ENCODE results near the gene GFI1B. TPM values are rescaled to one million over a fixed set of nuclear protein-coding genes. Genes with fewer than 3 reads are reported as not detected.

Gene GFI1B
- total RNA-seq, 4 donors from 2014 or later, result not detected

DNA sequence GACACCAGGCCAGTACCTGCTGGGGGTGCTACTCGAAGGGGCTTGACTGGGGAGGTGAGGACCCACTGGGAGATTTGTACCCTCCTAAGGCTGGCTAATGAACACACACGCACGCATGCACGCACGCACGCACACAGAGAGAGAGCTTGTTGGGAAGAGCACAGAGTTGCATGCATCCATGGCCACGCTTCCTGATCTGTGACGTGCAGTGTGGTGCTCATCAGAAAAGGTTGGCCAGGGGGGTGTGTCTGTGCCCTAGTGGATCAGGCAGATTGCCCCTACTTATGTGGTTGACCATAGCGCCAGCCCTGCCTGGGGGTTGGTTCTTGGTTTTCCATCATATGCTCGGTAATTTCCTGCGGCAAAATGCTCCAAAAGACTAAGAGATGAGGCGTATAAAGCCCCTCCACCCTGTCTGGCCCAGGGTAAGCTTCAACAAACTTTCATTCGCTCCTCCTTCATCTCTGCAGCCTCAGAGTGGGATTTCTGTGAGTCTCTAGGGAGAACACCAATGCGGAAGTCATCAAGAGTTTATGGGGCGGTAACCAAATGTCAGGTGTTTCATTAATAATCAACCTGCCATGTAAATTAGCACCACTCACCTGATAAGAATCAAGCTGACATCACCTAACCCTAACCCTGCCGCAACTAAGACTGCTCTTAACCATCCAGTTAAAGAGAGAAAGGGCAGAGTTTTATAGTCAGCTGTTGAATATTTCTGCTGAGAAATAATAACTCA, 8.0 kb upstream of the GFI1B start:
- TF ChIP-seq, protein P1, sequence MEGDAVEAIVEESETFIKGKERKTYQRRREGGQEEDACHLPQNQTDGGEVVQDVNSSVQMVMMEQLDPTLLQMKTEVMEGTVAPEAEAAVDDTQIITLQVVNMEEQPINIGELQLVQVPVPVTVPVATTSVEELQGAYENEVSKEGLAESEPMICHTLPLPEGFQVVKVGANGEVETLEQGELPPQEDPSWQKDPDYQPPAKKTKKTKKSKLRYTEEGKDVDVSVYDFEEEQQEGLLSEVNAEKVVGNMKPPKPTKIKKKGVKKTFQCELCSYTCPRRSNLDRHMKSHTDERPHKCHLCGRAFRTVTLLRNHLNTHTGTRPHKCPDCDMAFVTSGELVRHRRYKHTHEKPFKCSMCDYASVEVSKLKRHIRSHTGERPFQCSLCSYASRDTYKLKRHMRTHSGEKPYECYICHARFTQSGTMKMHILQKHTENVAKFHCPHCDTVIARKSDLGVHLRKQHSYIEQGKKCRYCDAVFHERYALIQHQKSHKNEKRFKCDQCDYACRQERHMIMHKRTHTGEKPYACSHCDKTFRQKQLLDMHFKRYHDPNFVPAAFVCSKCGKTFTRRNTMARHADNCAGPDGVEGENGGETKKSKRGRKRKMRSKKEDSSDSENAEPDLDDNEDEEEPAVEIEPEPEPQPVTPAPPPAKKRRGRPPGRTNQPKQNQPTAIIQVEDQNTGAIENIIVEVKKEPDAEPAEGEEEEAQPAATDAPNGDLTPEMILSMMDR (IDR thresholded peaks at IDR 0.05; ENCODE audit: low read depth), result no peak

DNA sequence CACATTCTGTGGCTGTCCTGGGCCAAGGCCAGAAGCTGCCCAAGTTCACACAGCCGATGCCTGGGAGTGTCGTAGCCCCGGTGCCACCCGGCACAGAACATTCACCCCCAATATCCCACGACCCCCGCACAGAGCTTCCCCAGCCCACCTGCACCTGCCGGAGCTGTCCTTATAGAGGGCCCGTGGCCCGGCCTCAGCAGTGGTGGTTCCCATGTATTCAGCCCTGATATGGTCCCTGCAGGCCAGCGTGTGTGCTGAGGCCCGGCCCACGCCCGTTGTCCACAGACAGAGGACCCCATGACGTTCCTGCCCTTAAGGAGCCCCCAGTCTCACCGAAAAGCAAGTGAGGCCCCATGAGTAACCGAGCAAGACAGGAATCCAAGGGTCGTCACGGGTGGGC, 5.3 kb upstream of the GFI1B start:
- TF ChIP-seq, protein P1 (IDR thresholded peaks at IDR 0.05; ENCODE audit: low read depth), result no peak

DNA sequence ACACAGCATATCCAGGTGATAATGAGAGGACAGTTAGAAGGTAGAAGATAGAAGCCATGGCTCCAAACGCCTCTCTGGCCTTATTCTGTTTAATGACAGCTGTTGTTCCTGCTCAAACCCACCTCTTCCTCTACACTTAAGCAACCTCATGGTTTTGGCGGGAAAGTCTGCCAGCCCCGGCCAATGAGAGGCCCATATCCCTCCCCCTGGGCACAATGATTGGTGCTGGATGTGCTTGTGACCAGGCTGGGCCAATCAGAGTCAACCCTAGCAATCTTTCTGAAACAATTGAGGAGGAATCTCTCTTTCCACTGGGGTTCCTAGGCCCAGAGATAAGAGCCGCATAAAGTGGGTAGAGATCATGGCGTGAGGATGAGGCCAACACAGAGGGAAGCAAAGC, 4.8 kb upstream of the GFI1B start:
- TF ChIP-seq, protein P1 (IDR thresholded peaks at IDR 0.05; ENCODE audit: low read depth), result no peak

DNA sequence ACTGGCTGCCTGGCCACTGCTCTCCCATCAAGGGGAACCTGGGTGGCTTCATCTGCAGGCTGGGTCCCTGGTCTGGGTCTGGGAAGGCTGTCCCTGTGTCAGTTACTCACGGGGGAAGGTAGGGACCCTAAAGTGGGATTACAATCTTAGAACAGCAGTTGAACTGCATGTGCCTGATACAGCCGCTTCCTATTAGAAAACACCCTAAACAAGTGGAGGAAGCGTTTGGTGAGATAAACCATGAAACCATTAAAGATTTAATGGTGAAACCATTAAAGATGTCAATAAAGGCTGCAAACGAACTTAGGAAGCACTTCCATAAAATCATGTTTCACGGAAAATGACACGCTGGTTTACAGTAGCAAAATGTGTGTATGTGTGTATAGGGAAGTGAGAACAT, 2.5 kb upstream of the GFI1B start:
- TF ChIP-seq, protein P1 (IDR thresholded peaks at IDR 0.05; ENCODE audit: low read depth), result no peak

DNA sequence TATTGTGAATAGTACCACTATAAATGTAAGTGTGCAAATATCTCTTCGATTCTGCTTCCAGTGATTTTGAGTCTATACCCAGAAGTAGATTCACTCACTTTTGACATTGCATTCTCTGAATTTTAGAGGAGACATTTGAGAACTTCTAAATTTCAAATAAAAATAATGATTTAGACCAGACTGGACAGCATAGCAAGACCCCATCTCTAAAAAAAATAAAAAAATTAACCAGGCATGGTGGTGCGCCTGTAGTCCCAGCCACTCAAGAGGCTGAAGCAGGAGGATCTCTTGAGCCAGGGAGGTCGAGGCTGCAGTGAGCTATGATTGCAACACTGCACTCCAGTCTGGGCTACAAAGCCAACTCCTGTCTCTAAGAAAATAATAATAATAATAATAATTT, 1.9 kb upstream of the GFI1B start:
- TF ChIP-seq, protein P1 (IDR thresholded peaks at IDR 0.05; ENCODE audit: low read depth), result no peak

DNA sequence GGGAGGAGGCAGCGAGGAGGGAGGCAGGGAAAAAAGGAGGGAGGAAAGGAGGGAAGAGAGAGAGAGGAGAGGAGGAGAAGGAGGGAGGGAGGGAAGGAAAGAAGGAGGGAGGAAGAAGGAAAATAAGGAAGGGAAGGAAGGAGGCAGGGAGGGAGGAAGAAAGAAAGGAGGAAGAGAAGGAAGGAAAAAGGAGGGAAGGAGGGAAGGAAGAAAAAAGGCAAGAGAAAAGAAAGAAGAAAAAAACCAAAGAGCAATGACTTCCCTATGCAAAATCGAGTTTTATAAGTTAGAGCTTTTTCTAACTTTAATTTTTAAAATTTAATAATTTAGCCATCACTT, 413 bp upstream of the GFI1B start:
- TF ChIP-seq, protein P1 (IDR thresholded peaks at IDR 0.05; ENCODE audit: low read depth), result no peak

DNA sequence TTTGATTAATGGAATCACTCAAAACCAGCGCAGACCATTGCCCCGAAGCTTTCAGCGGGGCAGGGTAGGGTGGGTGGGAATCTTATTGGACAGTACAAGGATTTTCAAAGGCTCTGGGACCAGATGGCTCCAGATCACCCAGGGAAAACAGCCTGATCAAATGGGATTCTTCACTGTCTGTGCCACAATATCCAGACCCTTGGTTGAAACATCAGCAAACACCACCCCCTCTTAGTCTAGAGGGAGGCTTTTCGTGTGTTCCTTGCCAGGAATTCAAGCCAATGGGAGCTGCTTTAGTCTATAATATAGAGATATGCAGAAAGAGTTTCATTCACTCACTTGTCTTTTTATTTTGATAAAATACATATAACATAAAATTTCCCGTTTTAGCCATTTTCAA, 1.7 kb downstream of the GFI1B start:
- TF ChIP-seq, protein P1 (IDR thresholded peaks at IDR 0.05; ENCODE audit: low read depth), result no peak

All from subcutaneous adipose tissue (tissue), 4 donors.